Measurements from ENCODE around the gene KRTAP4-16. TPM values are rescaled to one million over a fixed set of nuclear protein-coding genes. Genes with fewer than 3 reads are reported as not detected.

Gene KRTAP4-16
- total and polyA plus RNA-seq, 4 donors: not detected

DNA sequence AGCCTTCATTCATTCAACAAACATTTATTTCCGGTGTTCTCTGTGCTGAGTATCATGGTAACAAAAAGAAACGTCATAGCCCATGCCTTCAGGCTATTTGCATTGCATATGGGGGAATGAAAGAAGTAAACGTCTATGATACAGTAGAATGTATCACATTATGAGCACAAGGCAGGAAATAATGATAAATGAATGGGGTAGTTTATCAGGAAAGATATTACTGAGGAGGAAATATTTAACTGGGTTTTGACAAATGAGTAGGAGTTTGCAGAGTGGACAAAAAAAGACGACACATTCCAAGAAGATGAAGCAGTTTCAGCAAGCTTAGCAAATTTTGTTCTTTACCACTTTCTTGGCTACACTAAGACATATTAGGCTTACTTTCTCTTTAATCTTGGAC lies 19.4 kb downstream of the KRTAP4-16 start:
- H3K27ac ChIP-seq (ENCODE audit: low read depth in 1 of 2, low read length in 1 of 2): no peak overlapping the region
- H3K36me3 ChIP-seq (ENCODE audit: control insufficient read depth in 4 of 4, insufficient read depth in 4 of 4, low read length in 4 of 4): no peaks in the 10 kb centered on the region
- DNase-seq (no peak), ATAC-seq (ENCODE audit: insufficient read depth, low FRiP score) (no peak)
- H3K9me3 ChIP-seq (ENCODE audit: control insufficient read depth in 4 of 4, insufficient read depth in 3 of 4, low read length in 3 of 4): no peaks in the 10 kb centered on the region
- no peak overlapping the region for H3K9ac ChIP-seq (ENCODE audit: insufficient read depth in 1 of 2, low read length in 2 of 2)
- TF ChIP-seq, protein P1, sequence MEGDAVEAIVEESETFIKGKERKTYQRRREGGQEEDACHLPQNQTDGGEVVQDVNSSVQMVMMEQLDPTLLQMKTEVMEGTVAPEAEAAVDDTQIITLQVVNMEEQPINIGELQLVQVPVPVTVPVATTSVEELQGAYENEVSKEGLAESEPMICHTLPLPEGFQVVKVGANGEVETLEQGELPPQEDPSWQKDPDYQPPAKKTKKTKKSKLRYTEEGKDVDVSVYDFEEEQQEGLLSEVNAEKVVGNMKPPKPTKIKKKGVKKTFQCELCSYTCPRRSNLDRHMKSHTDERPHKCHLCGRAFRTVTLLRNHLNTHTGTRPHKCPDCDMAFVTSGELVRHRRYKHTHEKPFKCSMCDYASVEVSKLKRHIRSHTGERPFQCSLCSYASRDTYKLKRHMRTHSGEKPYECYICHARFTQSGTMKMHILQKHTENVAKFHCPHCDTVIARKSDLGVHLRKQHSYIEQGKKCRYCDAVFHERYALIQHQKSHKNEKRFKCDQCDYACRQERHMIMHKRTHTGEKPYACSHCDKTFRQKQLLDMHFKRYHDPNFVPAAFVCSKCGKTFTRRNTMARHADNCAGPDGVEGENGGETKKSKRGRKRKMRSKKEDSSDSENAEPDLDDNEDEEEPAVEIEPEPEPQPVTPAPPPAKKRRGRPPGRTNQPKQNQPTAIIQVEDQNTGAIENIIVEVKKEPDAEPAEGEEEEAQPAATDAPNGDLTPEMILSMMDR (IDR thresholded peaks at IDR 0.05; ENCODE audit: control extremely low read depth, extremely low read depth): no peak
- H3K4me1 ChIP-seq (ENCODE audit: control insufficient read depth in 5 of 5, insufficient read depth in 5 of 5, low read length in 5 of 5): no peaks in the 10 kb centered on the region
- WGBS, 2 donors: 49 to 67% methylated on average over 4 of the region's 4 CpGs
- H3K27me3 ChIP-seq (ENCODE audit: control insufficient read depth in 3 of 3, insufficient read depth in 3 of 3, low read length in 2 of 3): no peaks in the 10 kb centered on the region
- H3K4me3 ChIP-seq: no peak overlapping the region

DNA sequence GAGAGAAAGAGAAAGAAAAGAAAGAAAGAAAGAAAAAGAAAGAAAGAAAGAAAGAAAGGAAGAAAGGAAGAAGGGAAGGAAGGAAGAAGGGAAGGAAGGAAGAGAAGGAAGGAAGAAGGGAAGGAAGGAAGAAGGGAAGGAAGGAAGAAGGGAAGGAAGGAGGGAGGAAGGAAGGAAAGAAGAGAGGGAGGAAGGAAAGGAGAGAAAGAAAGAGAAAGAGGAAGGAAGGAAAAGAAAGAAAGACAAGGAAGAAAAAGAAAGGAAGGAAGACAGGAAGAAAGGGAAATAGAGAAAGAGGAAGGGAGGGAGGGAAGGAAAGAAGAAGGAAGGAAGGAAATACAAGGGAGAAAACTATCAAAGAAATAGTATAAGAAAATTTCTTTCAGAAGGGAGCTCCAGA lies 25.2 kb downstream of the KRTAP4-16 start:
- Histone ChIP-seq H3K27me3 (ENCODE audit: control insufficient read depth in 3 of 3, insufficient read depth in 3 of 3, low read length in 2 of 3) (peaks cover 0 to 3% (median 0%) of the 10 kb centered on the region in 3 donors), H3K4me1 (ENCODE audit: control insufficient read depth in 5 of 5, insufficient read depth in 5 of 5, low read length in 5 of 5) (no peaks in the 10 kb centered on the region), H3K9me3 (ENCODE audit: control insufficient read depth in 4 of 4, insufficient read depth in 3 of 4, low read length in 3 of 4) (peaks cover 0 to 2% (median 0%) of the 10 kb centered on the region in 4 donors), H3K27ac (ENCODE audit: low read depth in 1 of 2, low read length in 1 of 2) (no peak overlapping the region), H3K9ac (ENCODE audit: insufficient read depth in 1 of 2, low read length in 2 of 2) (no peak overlapping the region), H3K4me3 (no peak overlapping the region), H3K36me3 (ENCODE audit: control insufficient read depth in 4 of 4, insufficient read depth in 4 of 4, low read length in 4 of 4) (no peaks in the 10 kb centered on the region)
- DNase-seq (no peak), ATAC-seq (ENCODE audit: insufficient read depth, low FRiP score) (no peak)
- TF ChIP-seq, protein P1 (IDR thresholded peaks at IDR 0.05; ENCODE audit: control extremely low read depth, extremely low read depth): no peak

DNA sequence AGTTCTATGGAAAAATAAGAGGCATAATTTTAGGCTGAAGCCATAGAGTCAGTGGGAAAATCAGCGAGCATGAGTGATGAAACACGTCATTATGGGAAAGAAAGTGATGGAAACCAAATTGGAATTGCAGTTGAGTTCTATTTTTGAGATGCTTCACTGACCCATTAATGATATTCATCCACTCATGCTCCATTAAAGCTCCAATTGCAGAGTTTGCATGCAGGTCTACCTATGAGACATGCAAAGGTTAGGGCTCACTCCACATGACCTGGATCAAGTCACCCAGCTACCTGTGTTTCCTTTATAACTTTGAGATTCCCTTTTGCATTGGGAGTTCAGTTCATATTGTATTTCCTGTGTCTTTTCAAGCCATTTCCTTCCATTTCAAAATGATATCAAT lies 28.3 kb downstream of the KRTAP4-16 start:
- Histone ChIP-seq H3K27me3 (ENCODE audit: control insufficient read depth in 3 of 3, insufficient read depth in 3 of 3, low read length in 2 of 3) (peaks cover 0 to 3% (median 0%) of the 10 kb centered on the region in 3 donors), H3K4me1 (ENCODE audit: control insufficient read depth in 5 of 5, insufficient read depth in 5 of 5, low read length in 5 of 5) (no peaks in the 10 kb centered on the region), H3K9ac (ENCODE audit: insufficient read depth in 1 of 2, low read length in 2 of 2) (no peak overlapping the region), H3K36me3 (ENCODE audit: control insufficient read depth in 4 of 4, insufficient read depth in 4 of 4, low read length in 4 of 4) (no peaks in the 10 kb centered on the region), H3K27ac (ENCODE audit: low read depth in 1 of 2, low read length in 1 of 2) (no peak overlapping the region), H3K9me3 (ENCODE audit: control insufficient read depth in 4 of 4, insufficient read depth in 3 of 4, low read length in 3 of 4) (peaks cover 0 to 3% (median 0%) of the 10 kb centered on the region in 4 donors), H3K4me3 (no peak overlapping the region)
- DNase-seq (no peak), ATAC-seq (ENCODE audit: insufficient read depth, low FRiP score) (no peak)
- WGBS, 2 donors: 91 to 93% methylated on average over 2 of the region's 2 CpGs
- TF ChIP-seq, protein P1 (IDR thresholded peaks at IDR 0.05; ENCODE audit: control extremely low read depth, extremely low read depth): no peak

All from lung (tissue), 12 donors.